CD8-positive, alpha-beta memory T cell (primary cell): ENCODE measurements around the gene BYSL. TPM values are rescaled to one million over a fixed set of nuclear protein-coding genes. Genes with fewer than 3 reads are reported as not detected.
A peak's percentile ranks its signal among the peaks of the same experiment; 100 is the strongest.
"Not testable (repeated sequence)": the region's sequence is repeated elsewhere in the genome, so short reads cannot be mapped to it uniquely, and the experiment has no call there.

Experiments
- CTCF ChIA-PET: fragments of 350-600 bp; sonication (Branson Sonifier 250); formaldehyde crosslinking; loops from one replicate; lab custom pipeline; 2021; ENCODE audit warnings: antibody characterized with exemption; lab: Charles Lee
- POLR2A ChIA-PET: fragments of 350-600 bp; sonication (Branson Sonifier 250); formaldehyde crosslinking; loops from one replicate; lab custom pipeline; 2021; ENCODE audit warnings: antibody characterized with exemption; lab: Charles Lee
- DNase-seq, 5 donors: peaks; one replicate each; pipeline versions ENCODE4 v3.0.0 to v3.0.0-alpha.2; 2020 to 2022; ENCODE audit warnings: mixed read lengths in 1 of 5
- H3K27ac ChIP-seq: one replicate; pipeline ENCODE4 v1.7.0; 2013; ENCODE audit warnings: low read depth, mild to moderate bottlenecking, low read length, moderate library complexity
- H3K27me3 ChIP-seq: 2 replicates; pipeline ENCODE4 v1.7.0; 2013; ENCODE audit warnings: low read length, mild to moderate bottlenecking; ENCODE audit not compliant: insufficient read depth, poor library complexity, severe bottlenecking
- H3K36me3 ChIP-seq: 2 replicates; pipeline ENCODE4 v1.7.0; 2013; ENCODE audit warnings: mild to moderate bottlenecking, low read length, moderate library complexity; ENCODE audit not compliant: insufficient read depth
- H3K4me1 ChIP-seq: 2 replicates; pipeline ENCODE4 v1.7.0; 2013; ENCODE audit warnings: mild to moderate bottlenecking, low read length, moderate library complexity; ENCODE audit not compliant: insufficient read depth
- H3K4me3 ChIP-seq: 2 replicates; pipeline ENCODE4 v1.7.0; 2013; ENCODE audit warnings: mild to moderate bottlenecking, low read length
- H3K9me3 ChIP-seq: 2 replicates; pipeline ENCODE4 v1.7.0; 2013; ENCODE audit warnings: mild to moderate bottlenecking, low read length
- H3K27ac Mint-ChIP-seq, 8 donors: one replicate each; pipeline ENCODE4 v1.8.0; 2020 to 2021; ENCODE audit warnings: mixed read lengths in 8 of 8, mild to moderate bottlenecking in 6 of 8, inconsistent platforms in 3 of 8, moderate library complexity in 3 of 8
- H3K27me3 Mint-ChIP-seq, 2 donors: one replicate each; pipeline ENCODE4 v1.8.0; 2020 to 2021; ENCODE audit warnings: mixed read lengths in 2 of 2, mild to moderate bottlenecking in 1 of 2, moderate library complexity in 1 of 2
- H3K36me3 Mint-ChIP-seq, 3 donors: one replicate each; pipeline ENCODE4 v1.8.0; 2020 to 2021; ENCODE audit warnings: mixed read lengths in 3 of 3, inconsistent platforms in 1 of 3, mild to moderate bottlenecking in 1 of 3
- H3K4me1 Mint-ChIP-seq, 3 donors: one replicate each; pipeline ENCODE4 v1.8.0; 2020 to 2021; ENCODE audit warnings: mixed read lengths in 3 of 3, inconsistent platforms in 1 of 3, mild to moderate bottlenecking in 1 of 3
- H3K4me3 Mint-ChIP-seq, 7 donors: one replicate each; pipeline ENCODE4 v1.8.0; 2020 to 2021; ENCODE audit warnings: mixed read lengths in 7 of 7, mild to moderate bottlenecking in 6 of 7, moderate library complexity in 4 of 7, inconsistent platforms in 2 of 7
- H3K9me3 Mint-ChIP-seq, 5 donors: one replicate each; pipeline ENCODE4 v1.8.0; 2020 to 2022; ENCODE audit warnings: mixed read lengths in 5 of 5, mild to moderate bottlenecking in 3 of 5, moderate library complexity in 2 of 5, inconsistent platforms in 1 of 5
- polyA plus RNA-seq: library from polyadenylated mRNA; unstranded; fragments of 300-500 nt; fragmentation: Illumina TruSeq; gene quantifications from one replicate; pipeline ENCODE4 v1.2.3, GENCODE V29; 2021
- total RNA-seq, 2 experiments: library from RNA; stranded (reverse); gene quantifications; one replicate each; pipeline ENCODE4 v1.2.3, GENCODE V29; 2021

BYSL gene
- total and polyA plus RNA-seq, 3 experiments from 2014 or later, result 5.9 to 84.4 (median 80.5) TPM

- Histone ChIP-seq H3K4me3 (peak overlapping the region; percentile 84), H3K9me3 (no peaks in the 10 kb centered on the region), H3K27ac (peak overlapping the region; percentile 73), H3K4me1 (peaks cover 77% of the 10 kb centered on the region), H3K36me3 (peaks cover 33% of the 10 kb centered on the region), H3K27me3 (no peaks in the 10 kb centered on the region)
- ChIA-PET POLR2A (interaction anchor here (0.6 to 2.1 kb wide), 6 partner anchors 11 to 155 kb away, joined by 3 to 12 read pairs (median 4); partner anchors contain the start of genes BYSL and MED20), CTCF (interaction anchor here (1.2 to 11.8 kb wide), 5 partner anchors 9 to 153 kb away, joined by 3 to 167 read pairs (median 38); partner anchors contain the start of genes BYSL, MED20, TAF8 and TOMM6)
- peaks cover 0 to 2% of the 10 kb centered on the region in 2 donors for H3K27me3 Mint-ChIP-seq
- peak in 2 of 5 donors; percentile 5 to 15 for DNase-seq
- H3K4me1 Mint-ChIP-seq, result peaks cover 72 to 83% (median 72%) of the 10 kb centered on the region in 3 donors
- peaks cover 0 to 2% (median 0%) of the 10 kb centered on the region in 5 donors for H3K9me3 Mint-ChIP-seq
- H3K4me3 Mint-ChIP-seq, result peak overlapping the region; percentile 78 to 97 (median 95)
- H3K27ac Mint-ChIP-seq, result peak overlapping the region; percentile 81 to 98 (median 96)
- H3K36me3 Mint-ChIP-seq, result peaks cover 7 to 35% (median 8%) of the 10 kb centered on the region in 3 donors
Measured at GRCh38 chr6:41939176-41939847, 18.0 kb downstream of the BYSL start.

- H3K27ac Mint-ChIP-seq, result peak overlapping the region; percentile 81 to 98 (median 96)
Measured at GRCh38 chr6:41939848-41940758, 18.8 kb downstream of the BYSL start.

GRCh38 chr6:41940759-41941279 is 19.5 kb downstream of the BYSL start:
- Histone ChIP-seq H3K4me3 (peak overlapping the region; percentile 84), H3K27me3 (no peaks in the 10 kb centered on the region), H3K27ac (peak overlapping the region; percentile 73), H3K4me1 (peaks cover 70% of the 10 kb centered on the region), H3K36me3 (peaks cover 17% of the 10 kb centered on the region), H3K9me3 (no peaks in the 10 kb centered on the region)
- ChIA-PET CTCF (interaction anchor here (0.8 to 11.8 kb wide), 5 partner anchors 10 to 155 kb away, joined by 3 to 167 read pairs (median 38); partner anchors contain the start of genes BYSL, MED20, TAF8 and TOMM6), POLR2A (interaction anchor here (1.2 to 1.5 kb wide), 2 partner anchors 81 to 99 kb away, joined by 5 to 6 read pairs; no protein-coding TSS in a partner anchor)
- H3K4me1 Mint-ChIP-seq, result peaks cover 64 to 81% (median 66%) of the 10 kb centered on the region in 3 donors
- peak; percentile 40 to 73 (median 54) for DNase-seq
- H3K36me3 Mint-ChIP-seq, result peaks cover 4 to 29% (median 5%) of the 10 kb centered on the region in 3 donors
- H3K27me3 Mint-ChIP-seq, result peaks cover 0 to 2% of the 10 kb centered on the region in 2 donors
- H3K27ac Mint-ChIP-seq, result peak overlapping the region; percentile 81 to 98 (median 95)
- peak overlapping the region; percentile 78 to 97 (median 95) for H3K4me3 Mint-ChIP-seq
- H3K9me3 Mint-ChIP-seq, result peaks cover 0 to 2% (median 0%) of the 10 kb centered on the region in 5 donors

More at GRCh38 chr6:41939848-41940758, 18.8 kb downstream of the BYSL start:
- H3K4me1 ChIP-seq, result peaks cover 77% of the 10 kb centered on the region
- no peaks in the 10 kb centered on the region for H3K9me3 ChIP-seq
- peak in 1 of 5 donors; percentile 55 for DNase-seq
- peaks cover 25% of the 10 kb centered on the region for H3K36me3 ChIP-seq
- POLR2A ChIA-PET, result interaction anchor here (1.2 to 2.1 kb wide), 3 partner anchors 18 to 99 kb away, joined by 5 to 12 read pairs (median 6); partner anchors contain the start of genes BYSL and MED20
- H3K4me1 Mint-ChIP-seq, result peaks cover 64 to 83% (median 68%) of the 10 kb centered on the region in 3 donors
- H3K27me3 ChIP-seq, result no peaks in the 10 kb centered on the region
- H3K27me3 Mint-ChIP-seq, result peaks cover 0 to 2% of the 10 kb centered on the region in 2 donors
- H3K9me3 Mint-ChIP-seq, result peaks cover 0 to 2% (median 0%) of the 10 kb centered on the region in 5 donors
- CTCF ChIA-PET, result interaction anchor here (0.7 to 11.8 kb wide), 7 partner anchors 8 to 154 kb away, joined by 3 to 167 read pairs (median 6); partner anchors contain the start of genes BYSL, MED20, TAF8 and TOMM6
- H3K27ac ChIP-seq, result peak overlapping the region; percentile 73
- H3K36me3 Mint-ChIP-seq, result peaks cover 4 to 30% (median 5%) of the 10 kb centered on the region in 3 donors
- peak overlapping the region; percentile 78 to 97 (median 95) for H3K4me3 Mint-ChIP-seq
- H3K4me3 ChIP-seq, result peak overlapping the region; percentile 84

- peak within 1 kb of the TSS; percentile 84 for H3K4me3 ChIP-seq
- Mint-ChIP-seq H3K27ac (peak within 1 kb of the TSS; percentile 81 to 98 (median 96)), H3K36me3 (peaks cover 2 to 25% (median 3%) of the 10 kb centered on the region in 3 donors), H3K4me1 (peaks cover 61 to 80% (median 63%) of the 10 kb centered on the region in 3 donors), H3K4me3 (peak within 1 kb of the TSS; percentile 90 to 97 (median 95)), H3K27me3 (peaks cover 0 to 2% of the 10 kb centered on the region in 2 donors), H3K9me3 (peaks cover 0 to 2% (median 0%) of the 10 kb centered on the region in 5 donors)
- CTCF ChIA-PET, result interaction anchor here (0.6 to 11.8 kb wide), 8 partner anchors 8 to 163 kb away, joined by 3 to 167 read pairs (median 5); partner anchors contain the start of genes BYSL, MED20, TAF8 and TOMM6
- peak within 1 kb of the TSS; percentile 73 for H3K27ac ChIP-seq
- no peaks in the 10 kb centered on the region for H3K27me3 ChIP-seq
- peak; percentile 75 to 88 (median 80) for DNase-seq
- no peaks in the 10 kb centered on the region for H3K9me3 ChIP-seq
- POLR2A ChIA-PET, result interaction anchor here (1.4 to 1.5 kb wide), 2 partner anchors 20 to 80 kb away, joined by 4 to 5 read pairs; partner anchors contain the start of genes BYSL and MED20
- H3K4me1 ChIP-seq, result peaks cover 65% of the 10 kb centered on the region
- peaks cover 13% of the 10 kb centered on the region for H3K36me3 ChIP-seq
Measured at GRCh38 chr6:41941280-41942066, 20.2 kb downstream of the BYSL start, which contains the start of gene CCND3. Gene CCND3 (minus strand): TSS chr6:41941808. CDS start chr6:41941649, 159 bp downstream.

- H3K27ac ChIP-seq, result peak overlapping the region; percentile 66
- H3K36me3 ChIP-seq, result peaks cover 5% of the 10 kb centered on the region
- peak overlapping the region; percentile 81 to 96 (median 94) for H3K27ac Mint-ChIP-seq
- H3K9me3 ChIP-seq, result no peaks in the 10 kb centered on the region
- ChIA-PET POLR2A (interaction anchor here (0.6 to 1.4 kb wide), 3 partner anchors 21 to 163 kb away, joined by 3 to 5 read pairs (median 4); partner anchors contain the start of genes BYSL and MED20), CTCF (interaction anchor here (0.6 to 11.8 kb wide), 6 partner anchors 9 to 162 kb away, joined by 3 to 167 read pairs (median 4); partner anchors contain the start of genes BYSL, MED20 and TAF8)
- no peaks in the 10 kb centered on the region for H3K27me3 ChIP-seq
- peaks cover 0 to 2% (median 0%) of the 10 kb centered on the region in 5 donors for H3K9me3 Mint-ChIP-seq
- peaks cover 55 to 77% (median 58%) of the 10 kb centered on the region in 3 donors for H3K4me1 Mint-ChIP-seq
- peaks cover 60% of the 10 kb centered on the region for H3K4me1 ChIP-seq
- H3K4me3 Mint-ChIP-seq, result peak overlapping the region; percentile 87 to 93 (median 91)
- no peak for DNase-seq
- peaks cover 0 to 23% (median under 1%) of the 10 kb centered on the region in 3 donors for H3K36me3 Mint-ChIP-seq
- H3K27me3 Mint-ChIP-seq, result peaks cover 0 to 2% of the 10 kb centered on the region in 2 donors
- peak overlapping the region; percentile 65 for H3K4me3 ChIP-seq
Measured at GRCh38 chr6:41942067-41942851, 21.0 kb downstream of the BYSL start.

- Histone ChIP-seq H3K27ac (peak overlapping the region; percentile 66), H3K4me1 (peaks cover 58% of the 10 kb centered on the region)
- ChIA-PET POLR2A (interaction anchor here (0.6 to 1.4 kb wide), 3 partner anchors 22 to 162 kb away, joined by 3 to 5 read pairs (median 4); partner anchors contain the start of genes BYSL and MED20), CTCF (interaction anchor here (1.3 to 11.8 kb wide), 4 partner anchors 10 to 162 kb away, joined by 4 to 167 read pairs (median 5); partner anchors contain the start of genes BYSL, MED20 and TAF8)
- H3K4me3 ChIP-seq, H3K9me3 ChIP-seq, H3K27me3 Mint-ChIP-seq, H3K9me3 Mint-ChIP-seq, DNase-seq, H3K27me3 ChIP-seq, H3K36me3 ChIP-seq: not testable (repeated sequence)
- peak overlapping the region in 3 of 8 donors; percentile 81 to 96 (median 95) for H3K27ac Mint-ChIP-seq
- H3K4me3 Mint-ChIP-seq, result peak overlapping the region in 5 of 7 donors; percentile 87 to 93 (median 91)
- H3K36me3 Mint-ChIP-seq, result peaks cover 0 to 24% (median 4%) of the 10 kb centered on the region in 3 donors
- H3K4me1 Mint-ChIP-seq, result peaks cover 55 to 77% (median 58%) of the 10 kb centered on the region in 3 donors
Measured at GRCh38 chr6:41942882-41943281, 21.6 kb downstream of the BYSL start.
